HCT116 (cell line): ENCODE data around the gene SYNRG. TPM values are rescaled to one million over a fixed set of nuclear protein-coding genes. Genes with fewer than 3 reads are reported as not detected.

Experiments used
- ATAC-seq: fragments of 200-7000 bp; cut with Tn5 transposase; 2 replicates; pipeline ENCODE4 v1.9.1; 2020; ENCODE audit warnings: mild to moderate bottlenecking, moderate library complexity
- BruUV-seq: library from RNA; stranded (reverse); fragments of 400-500 nt; replicated peaks from 2 replicates; lab custom pipeline; 2021; lab: Mats Ljungman, UMichigan
- CTCF ChIA-PET: fragments of 300-600 bp; sonication (Branson Sonifier 250); formaldehyde crosslinking; loops from one replicate; lab custom pipeline; 2021; ENCODE audit warnings: antibody characterized with exemption; lab: Charles Lee
- POLR2A ChIA-PET: fragments of 300-600, 350-600 bp; sonication (Branson Sonifier 250); formaldehyde crosslinking; loops from one replicate; lab custom pipeline; 2021; ENCODE audit warnings: antibody characterized with exemption; lab: Charles Lee
- RAD21 ChIA-PET, 2 experiments: fragments of 300-600 bp; sonication (Branson Sonifier 250); formaldehyde crosslinking; loops; one replicate each; lab custom pipeline; 2023; ENCODE audit warnings: low total read pairs in 2 of 2; ENCODE audit not compliant: uncharacterized antibody in 2 of 2, unreplicated experiment in 2 of 2, low non-redundant PET in 1 of 2; lab: Charles Lee
- DNase-seq: peaks from one replicate; pipeline ENCODE4 v3.0.0-alpha.2; 2010; ENCODE audit warnings: low read depth, low spot score
- H2AFZ ChIP-seq: fragments of 200-600 bp; shearing (Covaris generic), sonication (generic); 2 replicates; pipeline ENCODE4 v1.6.1; 2017; ENCODE audit warnings: low read depth, mixed run types, mixed read lengths, antibody characterized with exemption, low read length; ENCODE audit not compliant: poor library complexity, severe bottlenecking
- H3K27ac ChIP-seq: 2 replicates; pipeline ENCODE4 v1.5.1; 2012; ENCODE audit warnings: low read depth, low read length
- H3K27me3 ChIP-seq: fragments of 200-600 bp; sonication (generic); 2 replicates; pipeline ENCODE4 v1.6.1; 2016; ENCODE audit warnings: mixed run types, low read length, mixed read lengths; ENCODE audit not compliant: insufficient read depth
- H3K36me3 ChIP-seq, 2 experiments: fragments of 200-500 bp in 1 of 2; fragments of 200-600 bp in 1 of 2; sonication (Bioruptor generic) in 1 of 2; sonication (generic) in 1 of 2; 2 replicates each; pipeline versions ENCODE4 v1.5.1 to v1.6.1; 2014 to 2016; ENCODE audit warnings: low read length in 2 of 2, inconsistent platforms in 1 of 2, mixed read lengths in 1 of 2, mixed run types in 1 of 2; ENCODE audit not compliant: insufficient read depth in 2 of 2, control insufficient read depth in 1 of 2
- H3K4me1 ChIP-seq, 2 experiments: fragments of 200-600 bp in 1 of 2; sonication (generic) in 1 of 2; 2 replicates each; pipeline versions ENCODE4 v1.5.1 to v1.6.1; 2012 to 2017; ENCODE audit warnings: low read length in 2 of 2, inconsistent platforms in 1 of 2, mild to moderate bottlenecking in 1 of 2, mixed read lengths in 1 of 2, mixed run types in 1 of 2, moderate library complexity in 1 of 2; ENCODE audit not compliant: insufficient read depth in 2 of 2, control insufficient read depth in 1 of 2
- H3K4me2 ChIP-seq: fragments of 200-600 bp; sonication (generic); 2 replicates; pipeline ENCODE4 v1.6.1; 2017; ENCODE audit warnings: mixed run types, low read length, mixed read lengths
- H3K4me3 ChIP-seq, 2 experiments: fragments of 200-600 bp in 1 of 2; sonication (generic) in 1 of 2; replicated peaks in 1 of 2; 2 replicates each; pipeline ENCODE4 v1.5.1; 2011 to 2016; ENCODE audit warnings: low read length in 2 of 2, control low read depth in 1 of 2, low read depth in 1 of 2, mild to moderate bottlenecking in 1 of 2, mixed read lengths in 1 of 2, mixed run types in 1 of 2
- H3K79me2 ChIP-seq: fragments of 200-600 bp; sonication (generic); 2 replicates; pipeline ENCODE4 v1.6.1; 2017; ENCODE audit warnings: mild to moderate bottlenecking, mixed run types, low read length, moderate library complexity, mixed read lengths; ENCODE audit not compliant: insufficient read depth
- H3K9ac ChIP-seq: fragments of 200-600 bp; sonication (generic); 2 replicates; pipeline ENCODE4 v1.6.1; 2016; ENCODE audit warnings: low read length, mixed read lengths
- H3K9me2 ChIP-seq: fragments of 200-600 bp; sonication (generic), shearing (Covaris generic); 2 replicates; pipeline ENCODE4 v1.6.1; 2017; ENCODE audit warnings: mixed run types, mild to moderate bottlenecking, moderate library complexity; ENCODE audit not compliant: insufficient read depth
- H3K9me3 ChIP-seq, 2 experiments: fragments of 200-500 bp in 1 of 2; fragments of 200-600 bp in 1 of 2; sonication (Bioruptor generic) in 1 of 2; sonication (generic) in 1 of 2; 2 replicates each; pipeline ENCODE4 v1.6.1; 2014 to 2017; ENCODE audit warnings: low read length in 2 of 2, mixed read lengths in 2 of 2, inconsistent platforms in 1 of 2, low read depth in 1 of 2, mild to moderate bottlenecking in 1 of 2, mixed run types in 1 of 2, moderate library complexity in 1 of 2; ENCODE audit not compliant: control insufficient read depth in 1 of 2, insufficient read depth in 1 of 2
- H4K20me1 ChIP-seq: fragments of 200-600 bp; sonication (generic), shearing (Covaris generic); 2 replicates; pipeline ENCODE4 v1.6.1; 2017; ENCODE audit warnings: mixed run types, mild to moderate bottlenecking, moderate library complexity; ENCODE audit not compliant: insufficient read depth
- CBX3 ChIP-seq: IDR thresholded peaks from 2 replicates; pipeline ENCODE4 v1.6.1; 2012; ENCODE audit warnings: low read depth
- CEBPB ChIP-seq: IDR thresholded peaks from 2 replicates; pipeline ENCODE4 v1.6.1; 2012; ENCODE audit warnings: low read depth
- CTCF ChIP-seq, 3 experiments: fragments of 200-600 bp in 1 of 3; sonication (generic) in 1 of 3; IDR thresholded peaks in 2 of 3; conservative IDR thresholded peaks in 1 of 3; 2 replicates each; pipeline ENCODE4 v1.5.1; 2012 to 2017; ENCODE audit warnings: low read depth in 2 of 3, low read length in 2 of 3, antibody characterized with exemption in 1 of 3, borderline replicate concordance in 1 of 3, control low read depth in 1 of 3, mild to moderate bottlenecking in 1 of 3, mixed read lengths in 1 of 3, mixed run types in 1 of 3, moderate library complexity in 1 of 3; ENCODE audit not compliant: insufficient read depth in 1 of 3
- EZH2phosphoT487 ChIP-seq: fragments of 200-600 bp; IDR thresholded peaks from 2 replicates; pipeline ENCODE4 v1.6.1; 2018; ENCODE audit warnings: antibody characterized with exemption, borderline replicate concordance
- RAD21 ChIP-seq: IDR thresholded peaks from 2 replicates; pipeline ENCODE4 v1.6.1; 2012; ENCODE audit warnings: low read depth, mild to moderate bottlenecking
- REST ChIP-seq: IDR thresholded peaks from 2 replicates; pipeline ENCODE4 v1.6.1; 2012; ENCODE audit warnings: low read depth
- SP1 ChIP-seq: IDR thresholded peaks from 2 replicates; pipeline ENCODE4 v1.6.1; 2012; ENCODE audit warnings: low read depth
- TCF7L2 ChIP-seq: IDR thresholded peaks from 2 replicates; pipeline ENCODE4 v1.7.0; 2011; ENCODE audit warnings: borderline replicate concordance, inconsistent platforms; ENCODE audit not compliant: insufficient read depth, insufficient read length; ENCODE audit errors: extremely low read depth
- YY1 ChIP-seq: IDR thresholded peaks from 2 replicates; pipeline ENCODE4 v1.6.1; 2011; ENCODE audit warnings: low read length, low read depth, moderate library complexity, mild to moderate bottlenecking; ENCODE audit not compliant: insufficient replicate concordance; ENCODE audit errors: extremely low read depth
- ZBTB33 ChIP-seq: IDR thresholded peaks from 2 replicates; pipeline ENCODE4 v1.6.1; 2011; ENCODE audit warnings: mild to moderate bottlenecking, low read length, moderate library complexity; ENCODE audit not compliant: insufficient replicate concordance; ENCODE audit errors: extremely low read depth
- ZFX ChIP-seq: fragments of 450-650 bp; IDR thresholded peaks from 2 replicates; pipeline ENCODE4 v1.6.1; 2017
- ZNF274 ChIP-seq: fragments of 200-500 bp; sonication (Bioruptor generic); IDR thresholded peaks from 2 replicates; pipeline ENCODE4 v1.6.1; 2014; ENCODE audit warnings: mild to moderate bottlenecking, low read depth, low read length, inconsistent platforms
- intact Hi-C: fragments of 100-400 bp; cut with micrococcal nuclease; formaldehyde crosslinking; loops from 2 replicates; pipeline ENCODE4 v1.10.0; 2022
- total RNA-seq: library from RNA; stranded (reverse); gene quantifications from one replicate; pipeline ENCODE4 v1.2.1, GENCODE V29; 2021; ENCODE audit not compliant: unreplicated experiment

SYNRG gene
- total RNA-seq, 1 experiment from 2014 or later, result 23.8 TPM

GRCh38 chr17:37532756-37533155 is 76.5 kb downstream of the SYNRG start:
- peaks cover 6% of the 10 kb centered on the region in 2 experiments; a peak in 3 of 4 replicates for H3K36me3 ChIP-seq
- no peak overlapping the region for H3K9ac ChIP-seq
- RAD21 ChIA-PET, result interaction anchor here in 1 of 2 experiments (0.7 kb wide), 1 partner anchor 38 kb away, joined by 3 read pairs; no protein-coding TSS in a partner anchor
- H3K27me3 ChIP-seq, result no peaks in the 10 kb centered on the region
- no peak for TF ChIP-seq SP1
- TF ChIP-seq CEBPB, result no peak
- TF ChIP-seq CTCF (IDR thresholded peaks at IDR 0.05 in 2 of 3, conservative IDR thresholded peaks at IDR 0.05 in 1 of 3; ENCODE audit: borderline replicate concordance in 1 of 3, insufficient read depth in 1 of 3, low read depth in 2 of 3, low read length in 2 of 3), result no peak
- TF ChIP-seq ZNF274, result no peak
- TF ChIP-seq YY1, result no peak
- TF ChIP-seq ZFX, result no peak
- no peak for TF ChIP-seq TCF7L2
- TF ChIP-seq, all 23 proteins: peak for 0
- Histone ChIP-seq H3K4me3 (no peak overlapping the region), H2AFZ (no peak overlapping the region), H3K79me2 (no peaks in the 10 kb centered on the region), H3K27ac (no peak overlapping the region), H4K20me1 (no peaks in the 10 kb centered on the region), H3K4me2 (no peak overlapping the region), H3K9me3 (no peaks in the 10 kb centered on the region), H3K4me1 (no peaks in the 10 kb centered on the region), H3K9me2 (no peaks in the 10 kb centered on the region)
- ChIA-PET POLR2A (no interaction called here), CTCF (no interaction called here)
- no peak for ATAC-seq
- intact Hi-C loops, result no loop called here
- no peak for DNase-seq
- no TSS peak for BruUV-seq

- H3K9me3 ChIP-seq, result no peaks in the 10 kb centered on the region
- no peaks in the 10 kb centered on the region for H3K79me2 ChIP-seq
- H3K4me3 ChIP-seq, result no peak overlapping the region
- ChIA-PET RAD21 (no interaction called here), CTCF (interaction anchor here (3.3 kb wide), 1 partner anchor 40 kb away, joined by 19 read pairs; no protein-coding TSS in a partner anchor), POLR2A (no interaction called here)
- no peaks in the 10 kb centered on the region for H3K27me3 ChIP-seq
- H3K9ac ChIP-seq, result no peak overlapping the region
- no TSS peak for BruUV-seq
- H3K4me2 ChIP-seq, result no peak overlapping the region
- no peak overlapping the region for H2AFZ ChIP-seq
- H4K20me1 ChIP-seq, result no peaks in the 10 kb centered on the region
- no peak for ATAC-seq
- H3K9me2 ChIP-seq, result no peaks in the 10 kb centered on the region
- H3K27ac ChIP-seq, result no peak overlapping the region
- H3K36me3 ChIP-seq, result peaks cover 3% of the 10 kb centered on the region in 2 experiments; a peak in 2 of 4 replicates
- intact Hi-C loops, result no loop called here
- H3K4me1 ChIP-seq, result no peaks in the 10 kb centered on the region
- DNase-seq, result no peak
- TF ChIP-seq CBX3 (no peak), CEBPB (no peak), RAD21 (no peak), ZBTB33 (no peak), REST (no peak), EZH2phosphoT487 (no peak)
These were observed 78.8 kb downstream of the SYNRG start for GRCh38 chr17:37530420-37530819.
